Stimulated activated CD8-positive, alpha-beta memory T cell treated with anti-CD3 and anti-CD28 coated beads, Interleukin-4, amount 100 ng/mL, for 4 hours (primary cell): ENCODE measurements around the gene SLC16A12.
"Not testable (repeated sequence)": the region's sequence is repeated elsewhere in the genome, so short reads cannot be mapped to it uniquely, and the experiment has no call there.

ENCODE experiments used
- DNase-seq, 2 donors: peaks; one replicate each; pipeline ENCODE4 v3.0.0-alpha.2; 2020; ENCODE audit warnings: low read depth in 2 of 2, low spot score in 1 of 2

Gene SLC16A12

DNA sequence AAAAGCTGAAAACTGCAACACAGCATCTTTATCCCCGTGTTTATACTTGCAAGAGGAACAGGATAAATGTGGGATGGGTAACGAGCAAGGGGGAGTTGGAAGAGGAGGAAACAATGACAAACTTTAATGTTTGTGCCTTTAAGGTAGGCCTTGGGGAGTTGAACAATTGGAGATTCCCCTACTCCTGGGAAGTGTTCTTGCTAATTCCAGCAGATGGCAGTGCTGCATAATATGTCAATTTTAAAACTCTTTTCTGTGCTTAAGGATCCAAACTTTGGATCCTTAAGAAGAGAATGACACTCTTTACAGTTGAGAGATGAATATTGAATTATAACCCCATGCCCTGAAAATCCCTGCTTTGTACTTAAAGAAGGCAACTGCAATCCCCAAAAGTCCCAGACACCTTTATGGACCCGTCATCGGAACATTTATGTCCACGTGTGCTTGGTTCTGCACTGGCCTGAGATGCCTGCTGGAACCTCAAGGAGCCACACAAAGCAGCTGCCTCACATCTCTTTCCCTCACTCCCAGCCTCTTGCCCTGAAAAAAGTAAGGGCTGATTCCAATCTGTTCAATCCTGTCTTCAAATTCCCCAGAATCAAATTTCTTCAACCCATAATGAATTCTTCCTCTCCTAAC, 109.0 kb downstream of the SLC16A12 start:
- DNase-seq, result no peak

DNA sequence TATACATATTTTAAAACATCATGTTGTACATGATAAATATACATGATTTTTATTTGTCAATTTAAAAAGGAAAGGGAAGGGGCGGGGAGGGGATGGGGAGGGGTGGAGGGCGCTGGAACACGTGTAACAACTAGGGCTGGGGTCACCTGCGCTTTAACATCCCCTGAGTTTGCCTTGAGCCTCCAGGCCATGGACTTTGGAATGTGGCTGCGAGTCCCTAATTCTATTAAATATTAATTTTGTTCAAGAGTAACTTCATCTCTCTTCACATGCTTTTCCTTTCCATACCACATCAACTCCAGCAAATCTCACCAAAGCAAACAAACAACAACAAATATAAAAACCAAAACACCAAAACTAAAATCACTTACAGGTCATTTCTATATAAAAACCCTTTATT, 110.4 kb downstream of the SLC16A12 start:
- DNase-seq, result no peak

DNA sequence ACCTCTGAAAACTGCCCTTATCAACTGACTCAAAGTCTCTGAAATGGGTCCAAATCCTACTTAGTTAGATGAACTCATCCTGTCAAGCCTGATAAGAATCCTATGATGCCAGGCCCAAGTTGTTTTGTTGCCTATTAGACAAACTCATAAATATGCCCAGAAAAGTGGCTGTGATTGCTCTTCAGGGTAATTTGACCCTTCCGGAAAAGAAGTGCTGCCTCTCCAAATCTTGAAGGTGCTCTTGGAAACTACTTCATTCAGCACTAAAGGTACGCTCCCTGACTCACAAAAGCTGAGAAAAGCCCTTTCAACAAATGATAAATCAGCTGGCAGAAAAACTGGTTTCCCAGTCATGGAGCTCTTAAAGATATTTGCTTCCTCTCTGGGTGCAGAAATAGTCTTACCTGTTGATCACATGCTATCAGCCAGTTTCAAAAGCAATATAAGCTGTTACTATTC, 114.3 kb downstream of the SLC16A12 start:
- DNase-seq, result no peak

DNA sequence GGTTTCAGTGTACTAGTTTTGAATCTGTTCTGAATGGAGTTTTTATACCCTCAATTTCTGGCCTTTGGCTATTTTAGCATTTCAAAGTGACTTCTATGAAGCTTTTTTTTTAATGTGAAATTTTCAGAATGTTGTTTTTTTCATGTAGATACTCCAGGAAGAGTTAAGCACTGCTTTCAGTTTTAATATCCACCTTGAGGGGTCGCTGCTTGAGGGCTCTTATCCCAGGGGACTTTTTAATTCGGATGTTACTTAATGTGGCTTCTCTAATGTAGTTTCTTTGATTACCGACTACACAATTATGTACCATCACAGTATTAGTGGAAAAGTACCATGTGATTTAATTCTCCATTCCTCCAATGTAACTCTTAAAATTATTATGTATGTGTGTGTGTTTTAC, 115.8 kb downstream of the SLC16A12 start:
- DNase-seq, result no peak

DNA sequence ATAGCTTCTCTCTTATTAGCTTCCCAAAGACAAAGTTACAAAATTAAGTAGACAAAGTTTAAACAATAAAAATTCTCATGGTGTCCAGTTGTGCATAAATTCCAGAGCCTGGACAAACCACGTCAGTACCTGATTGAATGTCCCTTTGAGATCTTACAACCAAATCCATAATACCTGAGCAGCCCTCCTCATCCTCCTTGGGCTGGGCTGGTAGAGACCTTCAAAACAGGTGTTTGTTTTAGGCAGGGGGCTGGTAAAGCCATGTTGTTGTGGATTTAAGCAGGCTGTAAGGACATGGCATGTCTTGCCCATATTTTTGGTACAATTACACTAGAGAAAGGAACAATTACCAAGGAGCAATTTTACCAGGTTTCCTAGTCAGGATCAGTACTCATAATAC, 118.9 kb downstream of the SLC16A12 start:
- DNase-seq, result no peak

DNA sequence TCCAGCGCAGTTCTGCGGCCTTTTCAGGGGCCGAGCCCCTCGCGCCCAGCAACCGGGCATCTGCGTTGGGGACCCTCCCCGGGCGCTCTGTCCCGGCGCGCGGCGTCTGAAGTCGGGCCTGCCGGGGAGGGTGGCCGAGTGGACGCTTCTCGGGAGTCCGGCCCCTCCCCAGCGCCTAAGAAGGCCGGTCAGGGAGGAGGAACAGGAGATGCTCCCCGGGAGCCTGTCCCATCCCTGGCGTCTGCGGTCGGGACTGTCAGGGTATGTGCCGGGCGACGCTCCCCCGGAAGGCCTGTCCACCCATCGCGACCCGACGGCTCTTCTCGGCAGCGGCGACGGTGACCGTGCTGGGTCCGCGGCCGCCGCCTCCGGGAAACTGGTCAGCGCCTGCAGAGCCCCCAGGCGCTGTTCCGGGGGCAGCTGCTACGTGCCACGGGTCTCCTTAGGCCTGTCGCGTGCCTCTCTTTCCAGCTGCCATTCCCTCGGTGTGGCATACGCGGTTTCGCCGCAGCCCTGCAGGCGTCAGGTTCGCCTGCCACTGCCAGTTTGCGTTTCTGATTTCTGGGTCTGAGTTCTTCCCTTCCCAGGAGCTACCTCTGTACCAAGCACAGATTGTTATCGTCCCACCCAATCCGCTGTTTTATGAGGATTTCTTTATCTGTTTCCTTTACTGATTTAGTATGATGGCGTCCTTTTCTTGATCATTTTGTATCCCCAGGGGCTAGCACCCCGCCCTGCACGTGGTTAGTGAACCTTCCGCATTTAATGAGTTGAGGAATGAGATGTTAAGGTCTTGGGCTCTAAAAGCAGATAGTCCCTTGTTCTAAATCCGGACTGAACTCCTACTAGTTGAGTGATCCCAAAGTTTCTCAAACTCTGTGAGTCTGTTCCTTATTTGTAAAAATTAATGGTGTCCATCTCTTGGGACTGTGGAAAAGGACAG, 120.2 kb downstream of the SLC16A12 start:
- DNase-seq, result no peak

DNA sequence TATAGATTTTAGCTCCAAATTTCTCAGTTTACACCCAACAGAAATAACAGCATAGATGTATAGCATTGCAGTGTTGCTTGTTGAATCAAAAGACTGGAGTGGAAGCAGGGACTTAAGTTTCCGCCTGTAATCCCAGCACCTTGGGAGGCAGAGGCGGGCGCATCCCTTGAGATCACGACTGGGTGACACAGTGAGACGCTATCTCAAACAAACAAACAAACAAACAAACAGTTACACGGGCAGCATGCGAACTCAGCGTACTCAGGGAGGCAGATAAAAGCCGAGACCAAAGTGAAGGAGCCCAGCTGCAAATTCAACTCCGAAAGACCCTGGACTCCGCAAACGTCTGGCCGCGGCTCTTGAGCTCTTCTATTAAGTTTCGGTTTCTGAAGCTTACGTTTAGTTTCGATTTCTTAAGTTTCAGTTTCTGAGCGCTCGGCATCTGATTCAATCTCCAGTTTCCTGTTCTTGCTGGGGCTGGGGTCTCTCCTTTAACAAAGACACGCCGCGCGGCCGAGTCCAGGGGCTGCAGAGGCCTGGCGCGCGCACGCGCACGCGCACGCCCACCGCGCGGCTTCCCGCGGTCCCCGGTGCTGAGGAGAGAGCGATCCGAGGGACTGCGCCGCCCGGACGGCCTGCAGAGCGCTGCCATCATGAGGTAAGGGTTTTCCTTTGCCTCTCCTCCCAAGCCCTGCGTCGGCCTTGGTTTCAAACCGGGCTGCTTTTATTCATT, 121.1 kb downstream of the SLC16A12 start, which contains the start of gene IFIT5:
TSS of gene IFIT5 (plus strand) at position 423 of the 733 bp plus-strand sequence. CDS start at position 654, 231 bp downstream.
- peak; percentile 23 to 37 for DNase-seq

DNA sequence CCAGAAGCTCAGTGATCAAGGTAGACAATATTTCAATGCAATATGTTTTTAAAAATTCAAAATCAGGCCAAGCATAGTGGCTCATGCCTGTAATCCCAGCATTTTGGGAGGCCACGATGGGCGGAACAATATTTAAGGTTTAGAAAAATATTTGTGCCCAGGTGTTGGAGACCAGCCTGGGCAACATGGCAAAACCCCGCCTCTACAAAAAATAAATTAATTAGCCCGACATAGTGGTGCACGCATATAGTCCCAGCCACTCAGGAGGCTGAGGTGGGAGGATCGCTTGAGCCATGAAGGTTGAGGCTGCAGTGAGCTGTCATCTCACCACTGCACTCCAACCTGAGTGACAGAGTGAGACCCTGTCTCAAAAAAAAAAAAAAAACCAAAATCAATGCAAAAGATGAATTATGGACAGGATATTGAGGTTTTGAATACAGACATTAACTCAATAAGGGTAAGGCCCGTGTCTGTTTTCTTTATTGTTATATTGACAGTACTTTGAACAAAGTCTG, 121.9 kb downstream of the SLC16A12 start:
- no peak for DNase-seq

DNA sequence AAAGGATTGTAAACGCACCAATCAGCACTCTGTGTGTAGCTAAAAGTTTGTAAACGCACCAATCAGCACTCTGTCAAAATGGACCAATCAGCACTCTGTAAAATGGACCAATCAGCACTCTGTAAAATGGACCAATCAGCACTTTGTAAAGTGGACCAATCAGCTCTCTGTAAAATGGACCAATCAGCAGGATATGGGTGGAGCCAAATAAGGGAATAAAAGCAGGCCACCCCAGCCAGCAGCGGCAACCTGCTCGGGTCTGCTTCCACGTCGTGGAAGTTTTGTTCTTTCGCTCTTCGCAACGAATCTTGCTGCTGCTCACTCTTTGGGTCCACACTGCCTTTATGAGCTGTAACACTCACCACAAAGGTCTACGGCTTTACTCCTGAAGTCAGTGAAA, 123.1 kb downstream of the SLC16A12 start:
- DNase-seq, result peak in 1 of 2 donors; percentile 12

DNA sequence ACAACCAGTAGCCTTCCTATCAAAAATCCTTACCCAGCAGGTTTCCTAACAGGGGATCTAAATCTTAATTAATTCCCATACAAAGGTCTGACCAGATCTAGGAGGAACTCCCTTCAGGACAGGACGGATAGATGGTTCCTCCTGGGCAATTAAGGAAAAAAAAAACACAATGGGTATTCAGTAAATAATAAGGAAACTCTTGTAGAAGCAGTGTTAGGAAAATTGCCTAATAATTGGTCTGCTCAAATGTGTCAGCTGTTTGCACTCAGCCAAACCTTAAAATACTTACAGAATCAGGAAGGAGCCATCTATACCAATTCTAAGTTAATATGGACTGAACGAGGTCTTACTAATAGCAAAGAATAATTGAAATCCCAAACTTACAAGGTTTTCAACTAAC, 124.3 kb downstream of the SLC16A12 start:
- not testable (repeated sequence) for DNase-seq

DNA sequence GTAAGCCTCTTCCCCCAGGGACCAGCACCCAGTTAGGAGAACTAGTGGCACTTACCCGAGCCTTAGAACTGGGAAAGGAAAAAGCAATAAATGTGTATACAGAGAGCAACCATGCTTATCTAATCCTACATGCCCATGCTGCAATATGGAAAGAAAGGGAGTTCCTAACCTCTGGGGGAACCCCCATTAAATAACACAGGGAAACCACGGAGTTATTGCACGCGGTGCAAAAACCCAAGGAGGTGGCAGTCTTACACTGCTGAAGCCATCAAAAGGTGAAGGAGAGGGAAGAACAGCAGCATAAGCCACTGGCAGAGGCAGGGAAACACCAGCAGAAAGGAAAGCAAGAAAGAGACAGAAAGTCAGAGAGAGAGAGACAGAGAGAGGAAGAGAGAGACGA, 124.8 kb downstream of the SLC16A12 start:
- DNase-seq, result not testable (repeated sequence)

DNA sequence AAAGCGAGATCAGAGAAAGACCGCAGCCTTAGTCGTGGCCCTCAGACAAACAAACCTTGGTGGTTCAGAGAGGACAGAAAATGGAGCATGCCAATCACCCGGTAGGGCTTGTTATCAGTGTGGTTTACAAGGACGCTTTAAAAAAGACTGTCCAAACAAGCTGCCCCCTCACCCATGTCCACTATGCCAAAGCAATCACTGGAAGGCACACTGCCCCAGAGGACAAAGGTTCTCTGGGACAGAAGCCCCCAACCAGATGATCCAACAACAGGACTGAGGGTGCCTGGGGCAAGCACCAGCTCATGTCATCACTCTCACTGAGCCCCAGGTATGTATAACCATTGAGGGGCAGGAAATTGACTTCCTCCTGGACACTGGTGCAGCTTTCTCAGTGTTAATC, 126.1 kb downstream of the SLC16A12 start:
- DNase-seq, result not testable (repeated sequence)

DNA sequence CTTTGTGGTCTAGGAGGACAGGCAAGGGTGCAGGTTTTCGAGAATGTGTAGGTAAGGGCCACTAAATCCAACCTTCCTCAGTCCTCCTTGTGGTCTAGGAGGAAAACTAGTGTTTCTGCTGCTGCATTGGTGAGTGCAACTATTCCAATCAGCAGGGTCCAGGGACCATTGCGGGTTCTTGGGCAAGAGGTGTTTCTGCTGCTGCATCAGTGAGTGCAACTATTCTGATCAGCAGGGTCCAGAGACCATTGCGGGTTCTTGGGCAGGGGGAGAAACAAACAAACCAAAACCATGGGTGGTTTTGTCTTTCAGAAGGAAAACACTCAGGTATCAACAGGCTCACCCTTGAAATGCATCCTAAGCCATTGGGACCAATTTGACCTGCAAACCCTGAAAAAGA, 127.6 kb downstream of the SLC16A12 start:
- not testable (repeated sequence) for DNase-seq

DNA sequence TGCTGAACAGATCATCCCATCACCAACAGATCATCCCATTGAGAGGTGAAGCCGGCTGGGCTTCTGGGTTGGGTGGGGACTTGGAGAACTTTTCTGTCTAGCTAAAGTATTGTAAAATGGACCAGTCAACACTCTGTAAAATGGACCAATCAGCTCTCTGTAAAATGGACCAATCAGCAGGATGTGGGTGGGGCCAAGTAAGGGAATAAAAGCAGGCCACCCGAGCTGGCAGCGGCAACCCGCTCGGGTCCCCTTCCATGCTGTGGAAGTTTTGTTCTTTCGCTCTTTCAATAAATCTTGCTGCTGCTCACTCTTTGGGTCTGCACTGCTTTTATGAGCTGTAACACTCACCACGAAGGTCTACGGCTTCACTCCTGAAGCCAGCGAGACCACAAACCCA, 129.2 kb downstream of the SLC16A12 start:
- not testable (repeated sequence) for DNase-seq

DNA sequence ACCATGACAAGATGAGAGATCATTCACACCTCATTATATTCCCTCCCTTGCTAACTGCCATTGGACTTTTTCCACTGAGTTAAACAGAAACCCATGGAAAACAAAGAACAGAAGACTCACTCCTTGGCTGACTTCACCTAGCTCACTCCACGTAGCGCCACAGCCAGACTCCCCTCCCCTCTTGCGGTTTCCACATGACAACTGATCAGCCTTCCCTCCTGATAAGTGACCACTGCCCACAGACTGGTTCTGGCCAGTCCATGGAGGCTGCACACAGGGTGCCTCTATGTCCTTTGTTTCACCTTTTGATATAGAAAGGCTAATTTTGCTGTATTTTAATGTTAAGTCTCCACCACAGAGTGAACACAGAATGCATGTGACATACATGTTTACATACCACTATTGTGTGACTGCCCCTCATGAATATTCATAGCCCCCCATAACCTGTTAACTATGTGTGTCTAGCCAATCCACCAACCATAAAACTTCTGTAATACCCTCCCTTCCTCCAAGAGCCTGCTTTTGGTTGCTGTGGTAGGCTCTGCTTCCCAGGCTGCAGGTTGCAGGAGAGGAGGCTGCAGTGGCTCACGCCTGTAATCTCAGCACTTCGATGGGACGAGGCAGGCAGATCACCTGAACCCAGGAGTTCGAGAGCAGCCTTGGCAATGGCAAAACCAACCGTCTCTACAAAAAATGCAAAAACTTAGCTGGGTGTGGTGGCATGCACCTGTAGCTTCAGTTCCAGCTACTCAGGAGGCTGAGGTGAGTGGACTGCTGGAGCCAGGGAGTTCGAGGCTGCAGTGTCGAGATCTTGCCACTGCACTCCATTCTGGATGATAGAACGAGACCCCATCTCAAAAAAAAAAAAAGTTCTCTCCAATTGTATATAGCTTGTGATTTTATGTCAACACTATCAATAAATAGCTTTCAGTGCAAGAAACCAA, 131.0 kb downstream of the SLC16A12 start:
- DNase-seq, result no peak

DNA sequence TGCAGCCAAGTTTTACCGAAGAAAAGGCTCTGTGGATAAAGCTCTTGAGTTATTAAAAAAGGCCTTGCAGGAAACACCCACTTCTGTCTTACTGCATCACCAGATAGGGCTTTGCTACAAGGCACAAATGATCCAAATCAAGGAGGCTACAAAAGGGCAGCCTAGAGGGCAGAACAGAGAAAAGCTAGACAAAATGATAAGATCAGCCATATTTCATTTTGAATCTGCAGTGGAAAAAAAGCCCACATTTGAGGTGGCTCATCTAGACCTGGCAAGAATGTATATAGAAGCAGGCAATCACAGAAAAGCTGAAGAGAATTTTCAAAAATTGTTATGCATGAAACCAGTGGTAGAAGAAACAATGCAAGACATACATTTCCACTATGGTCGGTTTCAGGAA, 132.4 kb downstream of the SLC16A12 start:
- no peak for DNase-seq

DNA sequence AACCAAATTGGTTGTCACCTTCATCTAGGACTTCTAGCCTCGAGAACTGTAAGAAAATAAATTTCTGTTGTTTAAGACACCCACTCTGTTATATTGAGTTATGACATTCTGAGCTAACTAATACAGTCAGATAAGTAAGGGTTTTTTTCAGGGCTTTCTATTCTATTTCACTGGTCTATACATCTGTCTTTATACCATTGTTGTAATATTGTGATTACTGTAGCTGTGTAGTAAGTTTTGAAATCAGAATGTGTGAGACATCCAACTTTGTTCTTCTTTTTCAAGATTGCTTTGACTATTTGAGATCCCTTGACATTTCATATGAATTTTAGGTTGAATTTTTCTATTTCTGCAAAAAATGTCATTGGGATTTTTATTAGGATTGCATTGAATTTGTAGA, 135.4 kb downstream of the SLC16A12 start:
- no peak for DNase-seq

DNA sequence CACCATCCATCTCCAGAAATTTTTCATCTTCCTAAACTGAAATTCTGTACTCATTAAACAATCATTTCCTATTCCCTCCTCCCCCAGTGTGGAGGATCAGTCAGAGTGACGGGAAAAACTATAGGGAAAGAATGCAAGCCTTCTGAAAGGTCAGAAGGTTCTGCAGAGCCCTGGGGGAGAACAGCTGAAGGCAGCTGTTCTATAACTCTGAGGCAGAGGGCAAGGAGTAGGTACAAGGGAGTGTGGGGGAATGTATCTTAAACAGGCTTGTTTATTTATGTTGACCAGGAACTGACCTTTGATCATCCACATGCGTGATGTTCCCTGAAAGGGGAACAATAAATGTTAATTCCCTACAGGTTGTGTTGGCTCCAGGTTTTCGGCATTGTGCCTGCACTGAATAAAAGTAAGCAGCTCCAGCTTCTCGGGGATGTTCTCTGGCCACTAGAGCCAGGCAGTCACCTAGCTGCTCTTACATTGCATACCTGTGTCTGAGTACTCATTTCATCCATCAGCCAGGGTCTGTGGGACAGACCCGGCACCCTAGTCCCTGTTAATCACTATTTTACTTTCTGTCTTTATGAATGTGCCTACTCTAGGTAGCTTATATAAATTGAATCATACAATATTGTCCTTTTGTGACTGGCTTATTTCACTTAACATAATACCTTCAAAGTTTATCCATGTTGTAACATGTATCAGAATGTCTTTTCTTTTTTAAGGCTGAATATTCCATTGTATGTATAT, 137.2 kb downstream of the SLC16A12 start:
- DNase-seq, result no peak

DNA sequence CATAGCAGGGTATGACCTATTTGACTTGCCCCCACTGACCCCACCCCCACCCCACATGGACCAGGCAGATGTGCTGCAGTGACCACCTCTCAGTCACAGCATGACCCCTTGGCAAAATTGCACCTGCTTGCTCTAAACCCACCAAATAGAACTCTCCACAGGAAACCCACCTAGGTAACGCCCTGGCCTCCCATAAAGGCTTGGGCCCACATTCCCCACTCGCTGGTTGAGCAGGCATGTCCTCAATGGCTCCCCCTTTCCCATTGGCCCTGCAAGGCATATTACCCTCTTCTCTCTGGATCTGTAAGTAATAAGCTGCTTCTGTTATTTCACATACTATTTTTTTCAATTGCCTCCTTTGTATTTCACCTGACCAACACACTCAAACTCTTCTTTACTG, 140.3 kb downstream of the SLC16A12 start:
- no peak for DNase-seq
